GM19468 (cell line): ENCODE data around the gene SAA1.

Experiments
- ATAC-seq: cut with Tn5 transposase; IDR thresholded peaks from one replicate; pipeline ENCODE4 v1.9.1; 2021; ENCODE audit warnings: mild to moderate bottlenecking, moderate library complexity, moderate number of reproducible peaks; ENCODE audit not compliant: unreplicated experiment; ENCODE audit errors: extremely low read depth

Gene SAA1

GRCh38 chr11:18307461-18308139, 41.5 kb downstream of the SAA1 start:
- no peak for ATAC-seq

GRCh38 chr11:18308242-18308641, 42.2 kb downstream of the SAA1 start:
- ATAC-seq: no peak

DNA sequence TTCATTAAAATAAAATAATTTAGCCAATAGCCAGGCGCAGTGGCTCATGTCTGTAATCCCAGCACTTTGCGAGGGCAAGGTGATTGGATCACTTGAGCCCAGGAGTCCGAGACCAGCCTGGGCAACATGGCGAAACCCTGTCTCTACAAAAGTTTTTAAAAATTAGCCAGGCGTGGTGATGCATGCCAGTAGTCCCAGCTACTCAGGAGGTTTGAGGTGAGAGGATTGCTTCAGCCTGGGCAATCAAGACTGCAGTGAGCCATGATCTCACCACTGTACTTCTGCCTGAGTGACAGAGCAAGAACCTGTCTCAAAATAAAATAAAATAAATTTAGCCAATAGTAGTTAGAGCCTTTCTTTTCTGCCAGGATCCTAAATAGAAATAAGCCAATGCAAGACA, 43.6 kb downstream of the SAA1 start:
- ATAC-seq: no peak

DNA sequence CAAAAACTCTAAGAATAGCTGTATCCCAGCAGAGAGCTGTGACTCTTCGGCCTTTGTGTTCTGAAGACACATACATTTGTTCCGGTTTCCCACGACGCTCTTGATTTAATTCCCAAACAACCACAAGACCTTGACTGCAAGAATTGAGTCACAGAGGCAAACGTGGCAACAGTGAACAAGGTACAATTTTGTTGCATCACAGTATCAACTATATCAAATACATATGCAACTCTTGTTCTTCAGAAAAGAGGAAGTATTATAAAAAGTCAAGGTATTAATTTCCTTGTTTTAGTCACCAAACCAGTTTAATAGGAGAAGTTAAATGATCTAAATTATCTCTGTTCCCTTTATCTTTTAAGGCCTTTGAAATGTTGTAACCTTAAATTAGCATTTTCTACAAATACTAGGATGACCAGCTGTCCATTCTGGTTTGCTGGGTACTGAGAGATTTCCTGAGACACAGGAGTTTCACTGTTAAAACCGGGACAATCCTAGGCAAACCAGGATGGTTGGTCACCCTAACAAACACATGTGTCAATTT, 44.8 kb downstream of the SAA1 start:
- no peak for ATAC-seq

DNA sequence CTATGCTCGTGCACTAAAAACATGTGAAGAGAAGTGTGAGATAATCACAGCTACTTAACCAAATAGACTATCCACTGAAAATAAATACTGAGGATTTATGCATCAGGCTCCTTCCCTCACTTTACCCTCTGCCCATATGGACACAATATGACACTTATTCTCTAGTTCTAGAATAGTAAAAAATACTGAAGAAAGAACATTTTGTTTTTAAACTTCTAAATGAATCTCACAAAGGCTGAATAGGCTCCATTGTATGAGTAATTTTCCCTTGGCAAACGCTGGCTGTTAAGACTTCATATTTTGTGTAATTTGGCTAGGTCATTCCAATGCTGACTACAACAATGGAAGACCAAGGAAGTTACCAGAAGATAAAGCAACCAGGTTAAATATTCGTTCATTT, 45.9 kb downstream of the SAA1 start:
- ATAC-seq: no peak

GRCh38 chr11:18312663-18313420, 46.8 kb downstream of the SAA1 start:
- ATAC-seq: no peak

GRCh38 chr11:18313965-18314763, 48.1 kb downstream of the SAA1 start:
- ATAC-seq: no peak

GRCh38 chr11:18314784-18315523, 48.9 kb downstream of the SAA1 start:
- ATAC-seq: no peak

DNA sequence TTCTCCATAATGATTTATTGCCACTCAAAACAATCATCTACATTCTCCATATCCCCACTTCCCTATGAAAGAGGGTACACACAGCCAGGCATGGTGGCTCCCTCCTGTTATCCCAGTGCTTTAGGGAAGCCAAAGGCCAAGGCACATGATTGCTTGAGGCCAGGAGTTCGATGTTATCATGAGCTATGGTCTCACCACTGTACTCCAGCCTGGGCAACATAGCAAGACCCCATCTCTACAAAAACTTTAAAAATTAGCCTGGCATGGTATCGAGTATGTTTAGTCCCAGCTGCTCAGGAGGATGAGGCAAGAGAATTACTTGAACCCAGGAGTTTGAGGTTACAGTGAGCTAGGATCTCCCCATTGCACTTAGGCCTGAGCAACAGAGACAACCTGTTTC, 49.8 kb downstream of the SAA1 start:
- no peak for ATAC-seq

- ATAC-seq: no peak
These were observed 51.5 kb downstream of the SAA1 start for GRCh38 chr11:18317551-18317950.
